K562 (cell line): ENCODE data around the gene CPS1. TPM values are rescaled to one million over a fixed set of nuclear protein-coding genes. Genes with fewer than 3 reads are reported as not detected.

Experiments
- ATAC-seq: fragments of 200-7000 bp; cut with Tn5 transposase; 3 replicates; pipeline ENCODE4 v1.9.1; 2020; ENCODE audit warnings: moderate library complexity
- BruUV-seq: library from RNA; stranded (reverse); fragments of 400-500 nt; replicated peaks from 2 replicates; lab custom pipeline; 2021; lab: Mats Ljungman, UMichigan
- CTCF ChIA-PET: fragments of 300-600 bp; formaldehyde crosslinking; extraction: SDS; loops from one replicate; lab custom pipeline; 2021; ENCODE audit warnings: low intra/inter-chr PET ratio; lab: Yijun Ruan, JAX
- POLR2A ChIA-PET: fragments of 300-600, 350-650 bp; sonication (Branson Sonifier 250); formaldehyde crosslinking; extraction: SDS; loops from one replicate; lab custom pipeline; 2021; ENCODE audit warnings: antibody characterized with exemption, inconsistent platforms; lab: Yijun Ruan, JAX
- DNase-seq, 4 experiments: peaks; one replicate each; pipeline versions ENCODE4 v3.0.0 to v3.0.0-alpha.2; 2011 to 2018; ENCODE audit warnings: low spot score in 3 of 4, mixed read lengths in 3 of 4; ENCODE audit errors: extremely low read depth in 1 of 4
- FAIRE-seq: peaks from 2 replicates; lab custom pipeline; 2011; peaks lifted over from hg19 to GRCh38; lab: Jason Lieb, UNC
- H2AFZ ChIP-seq: 2 replicates; pipeline ENCODE4 v1.6.0; 2011; ENCODE audit warnings: low read depth, low read length, control low read depth, inconsistent platforms
- H3K27ac ChIP-seq: fragments of 200-600 bp; 3 replicates; pipeline ENCODE4 v1.8.0; 2011; ENCODE audit warnings: low read depth, mild to moderate bottlenecking, control low read depth, inconsistent platforms, low read length, moderate library complexity, mixed read lengths; ENCODE audit errors: extremely low read depth
- H3K27me3 ChIP-seq, 2 experiments: fragments of 300-600 bp in 1 of 2; 2 replicates in 1 of 2; 3 replicates in 1 of 2; pipeline versions ENCODE4 v1.6.0 to v1.8.0; 2011; ENCODE audit warnings: inconsistent platforms in 2 of 2, low read length in 2 of 2, mild to moderate bottlenecking in 1 of 2, mixed read lengths in 1 of 2, moderate library complexity in 1 of 2; ENCODE audit not compliant: control insufficient read depth in 2 of 2, insufficient read depth in 2 of 2
- H3K36me3 ChIP-seq: fragments of 300-600 bp; 3 replicates; pipeline ENCODE4 v1.8.0; 2011; ENCODE audit warnings: mild to moderate bottlenecking, low read length, inconsistent platforms; ENCODE audit not compliant: control insufficient read depth, insufficient read depth
- H3K4me1 ChIP-seq, 2 experiments: fragments of 200-600 bp in 1 of 2; replicated peaks in 1 of 2; 2 replicates in 1 of 2; 3 replicates in 1 of 2; pipeline versions ENCODE4 v1.5.1 to v1.8.0; 2011; ENCODE audit warnings: inconsistent platforms in 2 of 2, low read length in 2 of 2, mild to moderate bottlenecking in 1 of 2, mixed read lengths in 1 of 2, moderate library complexity in 1 of 2; ENCODE audit not compliant: control insufficient read depth in 2 of 2, insufficient read depth in 2 of 2
- H3K4me2 ChIP-seq: 2 replicates; pipeline ENCODE4 v1.6.1; 2011; ENCODE audit warnings: low read length, control low read depth, inconsistent platforms, mixed read lengths; ENCODE audit not compliant: insufficient read depth
- H3K4me3 ChIP-seq: fragments of 200-600 bp; sonication (generic), shearing (Covaris generic); 2 replicates; pipeline ENCODE4 v1.5.1; 2016; ENCODE audit warnings: control low read depth, inconsistent platforms
- H3K79me2 ChIP-seq: fragments of 200-600 bp; 3 replicates; pipeline ENCODE4 v1.8.0; 2011; ENCODE audit warnings: low read length, inconsistent platforms; ENCODE audit not compliant: control insufficient read depth, insufficient read depth
- H3K9ac ChIP-seq, 2 experiments: 2 replicates each; pipeline versions ENCODE4 v1.6.0 to v1.6.1; 2011; ENCODE audit warnings: low read depth in 2 of 2, low read length in 2 of 2, control low read depth in 1 of 2, inconsistent platforms in 1 of 2, mild to moderate bottlenecking in 1 of 2, mixed read lengths in 1 of 2; ENCODE audit not compliant: insufficient read depth in 1 of 2
- H3K9me1 ChIP-seq: one replicate; pipeline ENCODE4 v1.6.0; 2011; ENCODE audit warnings: inconsistent platforms, mild to moderate bottlenecking, low read length, moderate library complexity; ENCODE audit not compliant: control insufficient read depth, insufficient read depth
- H3K9me3 ChIP-seq: replicated peaks from 2 replicates; pipeline ENCODE4 v1.5.1; 2011; ENCODE audit warnings: low read depth, low read length, inconsistent platforms; ENCODE audit not compliant: control insufficient read depth, insufficient read depth
- H4K20me1 ChIP-seq: replicated peaks from 2 replicates; pipeline ENCODE4 v1.6.1; 2011; ENCODE audit warnings: low read length, inconsistent platforms, mixed read lengths; ENCODE audit not compliant: control insufficient read depth, insufficient read depth
- BRCA1 ChIP-seq, 2 experiments: fragments of 450-650 bp in 1 of 2; sonication (generic) in 1 of 2; formaldehyde crosslinking in 1 of 2; IDR thresholded peaks; 2 replicates each; pipeline versions ENCODE4 v1.5.0 to v1.6.1; 2017 to 2020; ENCODE audit warnings: mild to moderate bottlenecking in 1 of 2, missing genetic modification reagents in 1 of 2
- GTF2F1 ChIP-seq: IDR thresholded peaks from 2 replicates; pipeline ENCODE4 v1.6.1; 2011; ENCODE audit warnings: low read depth, low read length, improper control_type of control experiment
- HDAC8 ChIP-seq: fragments of 450-650 bp; IDR thresholded peaks from 2 replicates; pipeline ENCODE4 v1.6.1; 2016; ENCODE audit warnings: mild to moderate bottlenecking, missing genetic modification characterization, moderate library complexity, missing compliant biosample characterization
- KLF10 ChIP-seq: fragments of 250-450 bp; sonication (Bioruptor Pico); IDR thresholded peaks from 2 replicates; pipeline ENCODE4 v1.6.1; 2021; ENCODE audit warnings: matching md5 sums
- POLR2A ChIP-seq: fragments of 450-650 bp; conservative IDR thresholded peaks from 2 replicates; pipeline ENCODE4 v1.6.1; 2016
- POLR2AphosphoS2 ChIP-seq: IDR thresholded peaks from 2 replicates; pipeline ENCODE4 v1.6.1; 2012; ENCODE audit warnings: low read length, improper control_type of control experiment
- SP1 ChIP-seq: sonication (generic); formaldehyde crosslinking; IDR thresholded peaks from 2 replicates; pipeline ENCODE4 v1.8.1; 2022; ENCODE audit warnings: mild to moderate bottlenecking, missing genetic modification reagents
- ZBED1 ChIP-seq: IDR thresholded peaks from 2 replicates; pipeline ENCODE4 v1.6.1; 2014
- ZBTB1 ChIP-seq: sonication (generic); formaldehyde crosslinking; IDR thresholded peaks from 2 replicates; pipeline ENCODE4 v1.8.1; 2023; ENCODE audit warnings: missing genetic modification reagents, low read depth, mild to moderate bottlenecking, borderline replicate concordance
- ZNF146 ChIP-seq: IDR thresholded peaks from one replicate; pipeline ENCODE4 v1.6.1; 2018; ENCODE audit warnings: missing compliant biosample characterization; ENCODE audit not compliant: unreplicated experiment
- ZNF408 ChIP-seq: fragments of 250-450 bp; sonication (Bioruptor Pico); IDR thresholded peaks from 2 replicates; pipeline ENCODE4 v1.4.0; 2020; ENCODE audit warnings: low read depth, mild to moderate bottlenecking, moderate library complexity
- WGBS: fragments of 100-300 bp; shearing (Covaris generic); methylation state at CpG from one replicate; pipeline ENCODE4 v1.1.6; 2016; ENCODE audit warnings: low coverage, mixed read lengths; ENCODE audit not compliant: insufficient coverage; ENCODE audit errors: missing lambda C conversion rate; 5-methylcytosine and 5-hydroxymethylcytosine counted together
- in situ Hi-C: fragments of 300-500 bp; cut with MboI; formaldehyde crosslinking; loops from 4 replicates; pipeline ENCODE4 v1.15.0; 2018; ENCODE audit warnings: inconsistent platforms, mixed read lengths
- intact Hi-C: fragments of 100-400 bp; cut with micrococcal nuclease; formaldehyde crosslinking; loops from 2 replicates; pipeline ENCODE4 v1.14.2; 2022
- polyA plus RNA-seq, 8 experiments: library from polyadenylated mRNA; depleted of rRNA in 4 of 8; stranded (reverse) in 5 of 8; unstranded in 3 of 8; fragments of >200 nt; fragmentation: Nextera tagmentation in 2 of 8; fragmentation: Illumina TruSeq in 1 of 8; extraction: Ambion mirVana in 2 of 8; extraction: Trizol in 1 of 8; gene quantifications; 2 replicates each; pipeline versions ENCODE4 v1.2.1 to v1.2.3, GENCODE V29; 2011 to 2014; ENCODE audit warnings: inconsistent platforms in 1 of 8, missing spikeins in 1 of 8
- total RNA-seq, 7 experiments: library from RNA; depleted of rRNA in 6 of 7; stranded (reverse); fragments of >200 nt in 6 of 7; fragmentation: Illumina TruSeq in 2 of 7; extraction: Trizol in 2 of 7; gene quantifications; 2 replicates each; pipeline versions ENCODE4 v1.2.1 to v1.2.3, GENCODE V29; 2011 to 2021; ENCODE audit warnings: low replicate concordance in 1 of 7
- TF ChIP-seq, protein P1 (sequence below): fragments of 450-650 bp; formaldehyde crosslinking; IDR thresholded peaks from 2 replicates; pipeline ENCODE4 v1.4.0; 2020; ENCODE audit warnings: mild to moderate bottlenecking, mixed read lengths
- TF ChIP-seq, protein P2 (sequence below): IDR thresholded peaks from 2 replicates; pipeline ENCODE4 v1.6.1; 2011; ENCODE audit not compliant: insufficient read length; ENCODE audit errors: extremely low read depth
- TF ChIP-seq, protein P3 (sequence below): sonication (generic); formaldehyde crosslinking; IDR thresholded peaks from 2 replicates; pipeline ENCODE4 v1.8.1; 2022; ENCODE audit warnings: missing genetic modification reagents

Gene CPS1
- total and polyA plus RNA-seq, 9 of the 15 experiments (the other 6 are each of a cell fraction or from before 2014, with no cell fraction given), result 2.4 to 13.5 (median 6.0) TPM

DNA sequence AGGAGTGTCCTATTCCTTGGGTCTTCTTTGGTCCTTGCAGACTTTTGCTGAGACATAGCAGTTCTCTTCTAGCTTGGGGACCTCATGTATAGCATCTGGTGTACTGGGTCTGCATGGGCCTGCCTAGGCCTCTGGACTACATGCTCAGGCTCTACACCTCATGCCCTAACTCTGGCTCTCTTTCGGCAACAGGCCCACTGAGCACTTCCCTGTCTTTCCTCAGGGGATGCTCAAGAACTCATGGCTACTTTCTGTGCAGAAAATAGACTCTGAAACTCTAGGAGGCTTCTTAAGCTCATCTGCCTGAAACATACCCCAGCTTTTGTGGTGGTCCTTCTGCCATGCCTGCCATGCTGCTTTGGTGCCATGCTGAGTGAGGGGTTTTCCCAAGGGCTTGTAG lies 21.5 kb upstream of the CPS1 start (continued):
- TF ChIP-seq, protein P1, sequence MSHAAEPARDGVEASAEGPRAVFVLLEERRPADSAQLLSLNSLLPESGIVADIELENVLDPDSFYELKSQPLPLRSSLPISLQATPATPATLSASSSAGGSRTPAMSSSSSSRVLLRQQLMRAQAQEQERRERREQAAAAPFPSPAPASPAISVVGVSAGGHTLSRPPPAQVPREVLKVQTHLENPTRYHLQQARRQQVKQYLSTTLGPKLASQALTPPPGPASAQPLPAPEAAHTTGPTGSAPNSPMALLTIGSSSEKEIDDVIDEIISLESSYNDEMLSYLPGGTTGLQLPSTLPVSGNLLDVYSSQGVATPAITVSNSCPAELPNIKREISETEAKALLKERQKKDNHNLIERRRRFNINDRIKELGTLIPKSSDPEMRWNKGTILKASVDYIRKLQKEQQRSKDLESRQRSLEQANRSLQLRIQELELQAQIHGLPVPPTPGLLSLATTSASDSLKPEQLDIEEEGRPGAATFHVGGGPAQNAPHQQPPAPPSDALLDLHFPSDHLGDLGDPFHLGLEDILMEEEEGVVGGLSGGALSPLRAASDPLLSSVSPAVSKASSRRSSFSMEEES (CRISPR knock-in tag), result no peak
- TF ChIP-seq ZNF408 (no peak), SP1 (CRISPR knock-in tag) (no peak)

DNA sequence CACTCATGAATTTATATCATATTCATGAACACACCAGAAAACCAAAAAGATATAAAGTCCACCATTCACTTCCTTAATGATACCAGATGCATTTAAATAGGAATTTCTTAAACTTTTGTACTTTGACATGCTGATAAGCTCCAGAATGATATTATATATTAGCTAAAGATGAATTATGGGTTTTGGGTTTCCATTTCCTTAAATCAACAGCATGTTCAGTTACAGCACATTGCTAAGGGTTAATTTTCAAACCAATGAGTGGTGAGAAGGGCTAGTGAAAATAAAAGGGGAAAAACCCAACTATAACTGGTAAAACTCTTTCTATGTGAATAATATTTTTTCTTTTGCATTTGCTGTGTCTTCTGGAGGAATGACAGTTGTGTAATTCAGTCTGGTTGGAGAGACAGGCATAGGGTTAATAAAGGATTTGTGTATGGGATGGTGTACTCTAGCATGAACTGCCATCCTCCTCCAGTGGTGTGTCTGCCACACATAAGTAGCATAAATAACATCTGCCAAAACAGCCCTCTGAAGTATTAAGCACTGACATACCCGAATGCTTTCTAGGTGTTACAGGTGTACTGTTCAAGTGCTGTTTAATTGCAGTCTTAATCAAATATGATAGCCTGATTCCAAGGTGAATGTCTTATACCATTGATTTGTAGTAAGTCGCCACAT lies 19.3 kb upstream of the CPS1 start:
- no peak overlapping the region for H3K9ac ChIP-seq
- H3K4me3 ChIP-seq, result no peak overlapping the region
- no TSS peak for BruUV-seq
- FAIRE-seq (no peak), DNase-seq (no peak), ATAC-seq (no peak)
- H3K4me2 ChIP-seq, result no peak overlapping the region
- H4K20me1 ChIP-seq, result no peaks in the 10 kb centered on the region
- H3K27ac ChIP-seq, result no peak overlapping the region
- CTCF ChIA-PET, result no interaction called here
- 0% methylated on average over 2 of the region's 2 CpGs for WGBS
- H2AFZ ChIP-seq, result no peak overlapping the region
- no peaks in the 10 kb centered on the region for H3K9me1 ChIP-seq
- H3K27me3 ChIP-seq, result no peaks in the 10 kb centered on the region
- no peaks in the 10 kb centered on the region for H3K79me2 ChIP-seq
- no peaks in the 10 kb centered on the region for H3K4me1 ChIP-seq
- intact Hi-C loops (no loop called here), in situ Hi-C loops (no loop called here)
- POLR2A ChIA-PET, result no interaction called here
- no peaks in the 10 kb centered on the region for H3K9me3 ChIP-seq
- H3K36me3 ChIP-seq, result no peaks in the 10 kb centered on the region
- TF ChIP-seq BRCA1 (IDR thresholded peaks at IDR 0.05) (no peak), BRCA1 (CRISPR knock-in tag; IDR thresholded peaks at IDR 0.05) (no peak), KLF10 (CRISPR knock-in tag) (no peak), ZNF146 (CRISPR knock-in tag) (no peak), ZBED1 (no peak), POLR2A (no peak), POLR2AphosphoS2 (no peak), ZBTB1 (CRISPR knock-in tag) (no peak), HDAC8 (tag) (no peak), GTF2F1 (no peak)
- TF ChIP-seq, protein P2, sequence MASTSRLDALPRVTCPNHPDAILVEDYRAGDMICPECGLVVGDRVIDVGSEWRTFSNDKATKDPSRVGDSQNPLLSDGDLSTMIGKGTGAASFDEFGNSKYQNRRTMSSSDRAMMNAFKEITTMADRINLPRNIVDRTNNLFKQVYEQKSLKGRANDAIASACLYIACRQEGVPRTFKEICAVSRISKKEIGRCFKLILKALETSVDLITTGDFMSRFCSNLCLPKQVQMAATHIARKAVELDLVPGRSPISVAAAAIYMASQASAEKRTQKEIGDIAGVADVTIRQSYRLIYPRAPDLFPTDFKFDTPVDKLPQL, result no peak
- TF ChIP-seq, protein P3, sequence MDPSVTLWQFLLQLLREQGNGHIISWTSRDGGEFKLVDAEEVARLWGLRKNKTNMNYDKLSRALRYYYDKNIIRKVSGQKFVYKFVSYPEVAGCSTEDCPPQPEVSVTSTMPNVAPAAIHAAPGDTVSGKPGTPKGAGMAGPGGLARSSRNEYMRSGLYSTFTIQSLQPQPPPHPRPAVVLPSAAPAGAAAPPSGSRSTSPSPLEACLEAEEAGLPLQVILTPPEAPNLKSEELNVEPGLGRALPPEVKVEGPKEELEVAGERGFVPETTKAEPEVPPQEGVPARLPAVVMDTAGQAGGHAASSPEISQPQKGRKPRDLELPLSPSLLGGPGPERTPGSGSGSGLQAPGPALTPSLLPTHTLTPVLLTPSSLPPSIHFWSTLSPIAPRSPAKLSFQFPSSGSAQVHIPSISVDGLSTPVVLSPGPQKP (CRISPR knock-in tag), result no peak
